ENCODE results near the gene ST6GALNAC5. TPM values are rescaled to one million over a fixed set of nuclear protein-coding genes. Genes with fewer than 3 reads are reported as not detected.

Gene ST6GALNAC5
- total RNA-seq, 4 donors from 2014 or later: 0.49 to 14.1 (median 2.1) TPM

DNA sequence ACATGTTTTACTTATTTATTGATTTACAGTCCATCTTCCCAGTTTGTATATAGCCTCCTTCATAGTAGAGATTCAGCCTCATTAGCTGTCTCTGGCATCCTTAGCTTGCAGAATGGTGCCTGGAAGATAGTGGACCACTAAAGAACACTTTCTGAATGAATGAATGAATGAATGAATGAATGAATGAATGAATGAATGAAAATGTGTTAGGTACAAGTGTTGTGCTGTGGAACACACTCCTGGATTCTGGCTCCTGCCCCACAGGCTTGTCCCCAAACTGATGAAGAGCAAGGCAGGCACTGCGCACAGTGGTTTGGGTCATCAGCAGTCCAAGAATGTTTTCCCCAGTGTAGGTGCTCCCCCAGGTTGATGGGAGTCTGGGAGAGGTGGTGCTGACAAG lies 159.4 kb downstream of the ST6GALNAC5 start:
- H3K27me3 ChIP-seq: no peaks in the 10 kb centered on the region
- H3K27ac ChIP-seq: no peak overlapping the region
- H3K36me3 ChIP-seq: no peaks in the 10 kb centered on the region
- H3K4me1 ChIP-seq: no peaks in the 10 kb centered on the region
- H3K9me3 ChIP-seq: no peaks in the 10 kb centered on the region
- WGBS: 92% methylated on average over 1 of the region's 1 CpG
- no peak for DNase-seq (ENCODE audit: low spot score in 2 of 2)
- H3K4me3 ChIP-seq: no peak overlapping the region
- no peak for TF ChIP-seq POLR2A (IDR thresholded peaks at IDR 0.05)
- TF ChIP-seq EP300 (IDR thresholded peaks at IDR 0.05): no peak
- TF ChIP-seq, protein P1, sequence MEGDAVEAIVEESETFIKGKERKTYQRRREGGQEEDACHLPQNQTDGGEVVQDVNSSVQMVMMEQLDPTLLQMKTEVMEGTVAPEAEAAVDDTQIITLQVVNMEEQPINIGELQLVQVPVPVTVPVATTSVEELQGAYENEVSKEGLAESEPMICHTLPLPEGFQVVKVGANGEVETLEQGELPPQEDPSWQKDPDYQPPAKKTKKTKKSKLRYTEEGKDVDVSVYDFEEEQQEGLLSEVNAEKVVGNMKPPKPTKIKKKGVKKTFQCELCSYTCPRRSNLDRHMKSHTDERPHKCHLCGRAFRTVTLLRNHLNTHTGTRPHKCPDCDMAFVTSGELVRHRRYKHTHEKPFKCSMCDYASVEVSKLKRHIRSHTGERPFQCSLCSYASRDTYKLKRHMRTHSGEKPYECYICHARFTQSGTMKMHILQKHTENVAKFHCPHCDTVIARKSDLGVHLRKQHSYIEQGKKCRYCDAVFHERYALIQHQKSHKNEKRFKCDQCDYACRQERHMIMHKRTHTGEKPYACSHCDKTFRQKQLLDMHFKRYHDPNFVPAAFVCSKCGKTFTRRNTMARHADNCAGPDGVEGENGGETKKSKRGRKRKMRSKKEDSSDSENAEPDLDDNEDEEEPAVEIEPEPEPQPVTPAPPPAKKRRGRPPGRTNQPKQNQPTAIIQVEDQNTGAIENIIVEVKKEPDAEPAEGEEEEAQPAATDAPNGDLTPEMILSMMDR (IDR thresholded peaks at IDR 0.05): no peak
- TF ChIP-seq POLR2AphosphoS5 (IDR thresholded peaks at IDR 0.05): no peak

DNA sequence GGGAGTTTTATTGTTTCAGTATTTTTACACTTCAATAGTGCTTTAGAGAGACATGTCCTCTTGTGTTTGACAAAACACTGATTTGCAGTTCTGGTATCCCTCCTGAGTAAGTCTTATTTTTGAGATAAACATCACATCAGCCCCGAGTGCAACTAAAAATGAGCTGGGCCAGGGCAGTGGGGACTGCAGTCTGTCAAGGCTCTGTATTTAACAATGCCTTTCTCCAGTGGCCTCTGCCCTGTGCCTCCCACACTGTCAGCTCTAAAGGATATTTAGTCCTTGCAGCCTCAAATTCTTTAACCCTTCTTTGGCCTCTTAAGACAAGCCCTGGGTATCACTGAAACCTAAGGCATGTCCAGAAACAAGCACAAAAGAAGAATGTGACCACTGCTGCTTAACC lies 160.6 kb downstream of the ST6GALNAC5 start:
- H3K9me3 ChIP-seq: no peaks in the 10 kb centered on the region
- no peaks in the 10 kb centered on the region for H3K27me3 ChIP-seq
- no peak overlapping the region for H3K4me3 ChIP-seq
- no peak overlapping the region for H3K27ac ChIP-seq
- H3K36me3 ChIP-seq: no peaks in the 10 kb centered on the region
- no peak for DNase-seq (ENCODE audit: low spot score in 2 of 2)
- TF ChIP-seq, protein P1 (IDR thresholded peaks at IDR 0.05): no peak
- TF ChIP-seq POLR2A (IDR thresholded peaks at IDR 0.05): no peak
- no peak for TF ChIP-seq EP300 (IDR thresholded peaks at IDR 0.05)
- TF ChIP-seq POLR2AphosphoS5 (IDR thresholded peaks at IDR 0.05): no peak
- 4% methylated on average over 1 of the region's 1 CpG for WGBS
- H3K4me1 ChIP-seq: no peaks in the 10 kb centered on the region

DNA sequence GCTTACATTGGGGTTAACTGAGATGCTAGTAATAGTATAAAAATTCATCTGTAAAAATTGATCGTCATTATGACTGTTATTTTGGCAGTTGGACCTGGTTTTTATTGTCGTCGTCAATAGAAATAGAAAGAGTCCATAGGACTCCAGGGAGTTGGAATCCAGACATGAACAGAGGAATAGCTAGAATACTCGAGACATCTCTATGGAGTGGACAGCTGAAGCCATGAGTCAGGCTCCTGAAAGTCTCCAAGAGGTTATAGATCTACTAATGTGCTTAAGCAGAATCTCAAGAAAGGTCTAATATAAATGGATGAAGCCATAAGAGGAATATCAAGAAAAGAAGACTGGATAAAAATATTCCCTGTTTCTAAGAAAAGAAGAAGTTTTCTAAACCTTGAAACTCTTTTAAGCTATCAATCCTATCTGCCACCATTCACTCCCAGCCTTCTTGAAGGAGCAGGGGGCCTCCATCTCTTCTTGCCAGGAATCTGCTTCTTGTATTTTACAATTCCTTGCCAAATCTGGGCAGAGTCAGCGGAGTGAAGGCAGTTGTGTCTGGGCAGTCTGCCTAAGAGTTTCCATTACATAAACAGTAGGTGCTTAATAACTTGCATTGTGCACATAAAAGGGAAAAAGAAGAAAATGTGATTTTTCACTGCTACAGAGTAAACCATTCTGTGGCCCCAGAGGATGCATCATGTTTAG lies 163.3 kb downstream of the ST6GALNAC5 start:
- 80% methylated on average over 5 of the region's 5 CpGs for WGBS
- Histone ChIP-seq H3K9me3 (no peaks in the 10 kb centered on the region), H3K36me3 (no peaks in the 10 kb centered on the region), H3K4me1 (no peaks in the 10 kb centered on the region), H3K4me3 (no peak overlapping the region), H3K27ac (no peak overlapping the region), H3K27me3 (no peaks in the 10 kb centered on the region)
- TF ChIP-seq POLR2A (IDR thresholded peaks at IDR 0.05): no peak
- TF ChIP-seq EP300 (IDR thresholded peaks at IDR 0.05): no peak
- TF ChIP-seq, protein P1 (IDR thresholded peaks at IDR 0.05): no peak
- no peak for TF ChIP-seq POLR2AphosphoS5 (IDR thresholded peaks at IDR 0.05)
- DNase-seq (ENCODE audit: low spot score in 2 of 2): no peak

DNA sequence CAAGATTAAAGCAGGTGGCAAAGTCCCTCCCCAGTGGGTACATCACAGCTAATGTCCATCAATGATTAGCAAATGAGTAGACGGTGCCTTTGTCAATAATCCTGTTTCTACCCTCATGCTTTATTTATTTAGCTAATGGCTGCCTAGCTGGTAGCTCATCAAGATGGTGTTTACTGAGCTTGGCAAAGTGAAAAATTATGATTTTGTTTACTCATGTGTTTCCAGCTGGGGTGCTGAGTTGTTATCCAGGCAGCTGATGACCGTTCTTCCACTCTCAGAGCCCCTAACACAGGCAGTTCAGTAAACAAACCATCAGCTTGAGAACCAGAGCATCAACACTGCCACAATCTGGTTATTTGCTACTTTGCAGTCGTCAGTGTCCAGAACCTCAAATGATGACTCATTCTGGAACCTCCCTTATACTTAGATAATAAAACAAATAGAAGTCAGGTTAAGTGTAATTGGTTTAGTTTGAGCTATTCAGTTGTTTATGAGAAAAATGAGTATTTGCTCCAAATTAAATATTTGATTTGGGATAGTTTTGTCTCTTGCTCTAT lies 163.9 kb downstream of the ST6GALNAC5 start:
- TF ChIP-seq POLR2AphosphoS5 (IDR thresholded peaks at IDR 0.05) (no peak), EP300 (IDR thresholded peaks at IDR 0.05) (no peak), POLR2A (IDR thresholded peaks at IDR 0.05) (no peak)
- TF ChIP-seq, protein P1 (IDR thresholded peaks at IDR 0.05): no peak
- no peaks in the 10 kb centered on the region for H3K4me1 ChIP-seq
- 42% methylated on average over 3 of the region's 3 CpGs for WGBS
- no peaks in the 10 kb centered on the region for H3K27me3 ChIP-seq
- no peak for DNase-seq (ENCODE audit: low spot score in 2 of 2)
- no peaks in the 10 kb centered on the region for H3K36me3 ChIP-seq
- no peak overlapping the region for H3K4me3 ChIP-seq
- no peaks in the 10 kb centered on the region for H3K9me3 ChIP-seq
- H3K27ac ChIP-seq: no peak overlapping the region

DNA sequence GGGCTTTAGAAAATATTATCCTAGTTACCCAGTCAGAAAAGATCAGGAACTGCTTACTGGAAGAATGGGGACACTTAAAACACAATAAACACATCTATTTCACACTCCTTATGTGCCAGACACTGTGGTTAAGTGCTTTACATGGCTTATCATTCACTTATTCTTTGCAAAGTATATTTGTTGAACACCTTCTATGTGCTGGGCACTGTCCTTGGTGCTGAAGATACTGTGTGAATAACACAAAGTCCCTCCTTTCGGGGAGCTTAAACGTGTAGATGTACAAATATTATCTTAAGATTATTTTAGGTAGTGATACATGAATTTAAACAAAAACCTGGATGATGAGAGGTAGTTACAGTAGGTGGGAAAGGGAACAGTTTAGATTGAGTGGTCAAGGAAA lies 169.3 kb downstream of the ST6GALNAC5 start:
- H3K27ac ChIP-seq: no peak overlapping the region
- H3K4me3 ChIP-seq: no peak overlapping the region
- 78% methylated on average over 2 of the region's 2 CpGs for WGBS
- no peak for DNase-seq (ENCODE audit: low spot score in 2 of 2)
- no peaks in the 10 kb centered on the region for H3K9me3 ChIP-seq
- no peaks in the 10 kb centered on the region for H3K36me3 ChIP-seq
- H3K4me1 ChIP-seq: no peaks in the 10 kb centered on the region
- no peak for TF ChIP-seq EP300 (IDR thresholded peaks at IDR 0.05)
- TF ChIP-seq POLR2A (IDR thresholded peaks at IDR 0.05): no peak
- no peak for TF ChIP-seq POLR2AphosphoS5 (IDR thresholded peaks at IDR 0.05)
- TF ChIP-seq, protein P1 (IDR thresholded peaks at IDR 0.05): no peak
- H3K27me3 ChIP-seq: no peaks in the 10 kb centered on the region

Measured in suprapubic skin (tissue), 4 donors.